IMR-90 (cell line): ENCODE measurements around the gene ATF4.

Experiments used
- POLR2A ChIP-seq: IDR thresholded peaks from 2 replicates; pipeline ENCODE4 v1.6.1; 2012; ENCODE audit warnings: mild to moderate bottlenecking, low read depth, low read length
- RAD21 ChIP-seq: IDR thresholded peaks from 2 replicates; pipeline ENCODE4 v1.6.1; 2012; ENCODE audit warnings: low read length, improper control_type of control experiment

GRCh38 chr22:39556970-39557841 lies 36.8 kb downstream of the ATF4 start:
- TF ChIP-seq RAD21, result peak; percentile 50
- TF ChIP-seq POLR2A, result no peak
